GM23338 (cell line): ENCODE measurements around the gene MOK. TPM values are rescaled to one million over a fixed set of nuclear protein-coding genes. Genes with fewer than 3 reads are reported as not detected.
A peak's percentile ranks its signal among the peaks of the same experiment; 100 is the strongest.

Source experiments
- ATAC-seq: fragments of 200-7000 bp; cut with Tn5 transposase; 3 replicates; pipeline ENCODE4 v1.9.1; 2020
- DNase-seq: peaks from one replicate; pipeline ENCODE4 v3.0.0-alpha.2; 2015; ENCODE audit warnings: low spot score
- H2AFZ ChIP-seq: fragments of 200-600 bp; sonication (generic); 2 replicates; pipeline ENCODE4 v1.8.0; 2016; ENCODE audit warnings: antibody characterized with exemption, mild to moderate bottlenecking, moderate library complexity
- H3F3A ChIP-seq: fragments of 200-600 bp; sonication (generic); replicated peaks from 2 replicates; pipeline ENCODE4 v1.8.0; 2017; ENCODE audit warnings: antibody characterized with exemption, mixed run types, low read depth
- H3K27ac ChIP-seq: fragments of 200-600 bp; sonication (generic); 2 replicates; pipeline ENCODE4 v1.6.1; 2016; ENCODE audit warnings: low read depth
- H3K27me3 ChIP-seq: fragments of 200-600 bp; sonication (generic); 2 replicates; pipeline ENCODE4 v1.8.0; 2016; ENCODE audit warnings: mild to moderate bottlenecking, mixed run types, moderate library complexity; ENCODE audit not compliant: insufficient read depth
- H3K36me3 ChIP-seq: fragments of 200-600 bp; sonication (generic); 2 replicates; pipeline ENCODE4 v1.8.0; 2016; ENCODE audit warnings: mild to moderate bottlenecking; ENCODE audit not compliant: insufficient read depth
- H3K4me1 ChIP-seq: fragments of 200-600 bp; sonication (generic); 2 replicates; pipeline ENCODE4 v1.8.0; 2016; ENCODE audit warnings: mild to moderate bottlenecking, moderate library complexity; ENCODE audit not compliant: insufficient read depth
- H3K4me2 ChIP-seq: fragments of 200-600 bp; sonication (generic); 2 replicates; pipeline ENCODE4 v1.7.1; 2017; ENCODE audit warnings: mixed run types
- H3K4me3 ChIP-seq: fragments of 200-600 bp; sonication (generic); 2 replicates; pipeline ENCODE4 v1.6.1; 2016; ENCODE audit warnings: mixed run types
- H3K79me2 ChIP-seq: fragments of 200-600 bp; sonication (generic); replicated peaks from 2 replicates; pipeline ENCODE4 v1.8.0; 2017; ENCODE audit warnings: mild to moderate bottlenecking; ENCODE audit not compliant: insufficient read depth
- H3K9me2 ChIP-seq: fragments of 200-600 bp; sonication (generic); 2 replicates; pipeline ENCODE4 v1.8.0; 2017; ENCODE audit not compliant: insufficient read depth
- H4K20me1 ChIP-seq: fragments of 200-600 bp; sonication (generic); replicated peaks from 2 replicates; pipeline ENCODE4 v1.8.0; 2017; ENCODE audit warnings: mild to moderate bottlenecking; ENCODE audit not compliant: insufficient read depth
- H3K27ac Mint-ChIP-seq: 2 replicates; pipeline ENCODE4 v1.8.0; 2020; ENCODE audit warnings: inconsistent platforms, mild to moderate bottlenecking, moderate library complexity, mixed read lengths
- H3K27me3 Mint-ChIP-seq: 3 replicates; pipeline ENCODE4 v1.8.0; 2022; ENCODE audit warnings: low read depth, mild to moderate bottlenecking, moderate library complexity, mixed read lengths, inconsistent platforms; ENCODE audit not compliant: insufficient read depth, poor library complexity
- H3K36me3 Mint-ChIP-seq: 3 replicates; pipeline ENCODE4 v1.8.0; 2021; ENCODE audit warnings: low read depth, mild to moderate bottlenecking, inconsistent platforms, moderate library complexity, mixed read lengths
- H3K4me1 Mint-ChIP-seq: 3 replicates; pipeline ENCODE4 v1.8.0; 2020; ENCODE audit warnings: mild to moderate bottlenecking, inconsistent platforms, mixed read lengths
- H3K4me3 Mint-ChIP-seq: 3 replicates; pipeline ENCODE4 v1.8.0; 2021; ENCODE audit warnings: moderate library complexity, mild to moderate bottlenecking, inconsistent platforms, mixed read lengths
- H3K9me3 Mint-ChIP-seq: 3 replicates; pipeline ENCODE4 v1.8.0; 2020; ENCODE audit warnings: moderate library complexity, mild to moderate bottlenecking, inconsistent platforms, mixed read lengths
- CTCF ChIP-seq, 2 experiments: fragments of 200-600 bp in 1 of 2; sonication (generic) in 1 of 2; conservative IDR thresholded peaks; 2 replicates each; pipeline versions ENCODE4 v1.5.1 to v1.6.1; 2016 to 2017; ENCODE audit warnings: antibody characterized with exemption in 2 of 2, low read depth in 2 of 2, mild to moderate bottlenecking in 2 of 2, moderate library complexity in 1 of 2
- EZH2 ChIP-seq: fragments of 200-600 bp; sonication (generic); IDR thresholded peaks from one replicate; pipeline ENCODE4 v1.8.0; 2017; ENCODE audit warnings: antibody characterized with exemption, mild to moderate bottlenecking, low read depth; ENCODE audit not compliant: unreplicated experiment
- EZH2phosphoT487 ChIP-seq: fragments of 200-600 bp; sonication (generic); IDR thresholded peaks from one replicate; pipeline ENCODE4 v1.8.1; 2018; ENCODE audit warnings: antibody characterized with exemption; ENCODE audit not compliant: unreplicated experiment
- JUNB ChIP-seq: IDR thresholded peaks from one replicate; pipeline ENCODE4 v1.6.1; 2016; ENCODE audit warnings: antibody characterized with exemption; ENCODE audit not compliant: unreplicated experiment
- NANOG ChIP-seq: IDR thresholded peaks from 2 replicates; pipeline ENCODE4 v1.6.1; 2016; ENCODE audit warnings: antibody characterized with exemption, borderline replicate concordance
- POLR2AphosphoS5 ChIP-seq: IDR thresholded peaks from 2 replicates; pipeline ENCODE4 v1.6.1; 2016; ENCODE audit warnings: antibody characterized with exemption, low read depth
- STAT1 ChIP-seq: IDR thresholded peaks from one replicate; pipeline ENCODE4 v1.6.1; 2016; ENCODE audit warnings: antibody characterized with exemption; ENCODE audit not compliant: unreplicated experiment
- ZNF114 ChIP-seq: fragments of 250-450 bp; sonication (Bioruptor Pico); IDR thresholded peaks from 2 replicates; pipeline ENCODE4 v1.5.0; 2020; ENCODE audit warnings: mild to moderate bottlenecking, moderate library complexity
- ZNF331 ChIP-seq: fragments of 250-450 bp; sonication (Bioruptor Pico); IDR thresholded peaks from 2 replicates; pipeline ENCODE4 v1.5.0; 2020; ENCODE audit warnings: low read depth, mild to moderate bottlenecking, moderate library complexity
- polyA plus RNA-seq: library from polyadenylated mRNA; unstranded; fragments of >200 nt; fragmentation: Nextera tagmentation; extraction: Ambion mirVana; gene quantifications from 2 replicates; pipeline ENCODE4 v1.2.1, GENCODE V29; 2016
- total RNA-seq: library from RNA; depleted of rRNA; stranded (reverse); fragments of >200 nt; shearing (Covaris generic); gene quantifications from 2 replicates; pipeline ENCODE4 v1.2.3, GENCODE V29; 2014
- TF ChIP-seq, protein P1 (sequence below): IDR thresholded peaks from 2 replicates; pipeline ENCODE4 v1.6.1; 2016; ENCODE audit warnings: antibody characterized with exemption
- TF ChIP-seq, protein P2 (sequence below): IDR thresholded peaks from one replicate; pipeline ENCODE4 v1.6.1; 2018; ENCODE audit warnings: antibody characterized with exemption; ENCODE audit not compliant: unreplicated experiment

Gene MOK
- total and polyA plus RNA-seq, 2 experiments from 2014 or later = 3.1 TPM

- peaks cover 41% of the 10 kb centered on the region for H3K36me3 Mint-ChIP-seq
- peaks cover 5% of the 10 kb centered on the region for H3K4me1 Mint-ChIP-seq
- no peak overlapping the region for H3K27ac Mint-ChIP-seq
- no peaks in the 10 kb centered on the region; the same call in 1 of the 2 replicates for H3K36me3 ChIP-seq
- H3F3A ChIP-seq = no peaks in the 10 kb centered on the region
- TF ChIP-seq JUNB (no peak), STAT1 (no peak), EZH2 (no peak), POLR2AphosphoS5 (no peak), ZNF331 (no peak), ZNF114 (no peak), CTCF (conservative IDR thresholded peaks at IDR 0.05; ENCODE audit: low read depth in 2 of 2) (no peak), EZH2phosphoT487 (no peak), NANOG (no peak)
- TF ChIP-seq, protein P1, sequence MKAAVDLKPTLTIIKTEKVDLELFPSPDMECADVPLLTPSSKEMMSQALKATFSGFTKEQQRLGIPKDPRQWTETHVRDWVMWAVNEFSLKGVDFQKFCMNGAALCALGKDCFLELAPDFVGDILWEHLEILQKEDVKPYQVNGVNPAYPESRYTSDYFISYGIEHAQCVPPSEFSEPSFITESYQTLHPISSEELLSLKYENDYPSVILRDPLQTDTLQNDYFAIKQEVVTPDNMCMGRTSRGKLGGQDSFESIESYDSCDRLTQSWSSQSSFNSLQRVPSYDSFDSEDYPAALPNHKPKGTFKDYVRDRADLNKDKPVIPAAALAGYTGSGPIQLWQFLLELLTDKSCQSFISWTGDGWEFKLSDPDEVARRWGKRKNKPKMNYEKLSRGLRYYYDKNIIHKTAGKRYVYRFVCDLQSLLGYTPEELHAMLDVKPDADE = no peak
- no peaks in the 10 kb centered on the region for H4K20me1 ChIP-seq
- no peaks in the 10 kb centered on the region for H3K4me1 ChIP-seq
- no peak overlapping the region for H3K4me3 Mint-ChIP-seq
- H3K27ac ChIP-seq = no peak overlapping the region
- no peaks in the 10 kb centered on the region for H3K27me3 ChIP-seq
- no peaks in the 10 kb centered on the region for H3K79me2 ChIP-seq
- H3K9me2 ChIP-seq = no peaks in the 10 kb centered on the region
- no peaks in the 10 kb centered on the region for H3K9me3 Mint-ChIP-seq
- DNase-seq (no peak), ATAC-seq (no peak)
- H3K4me3 ChIP-seq = no peak overlapping the region
- no peak overlapping the region for H2AFZ ChIP-seq
- peaks cover 5% of the 10 kb centered on the region for H3K27me3 Mint-ChIP-seq
- H3K4me2 ChIP-seq = no peak overlapping the region
Observed at GRCh38 chr14:102341566-102341965, 36.6 kb upstream of the MOK start.

DNA sequence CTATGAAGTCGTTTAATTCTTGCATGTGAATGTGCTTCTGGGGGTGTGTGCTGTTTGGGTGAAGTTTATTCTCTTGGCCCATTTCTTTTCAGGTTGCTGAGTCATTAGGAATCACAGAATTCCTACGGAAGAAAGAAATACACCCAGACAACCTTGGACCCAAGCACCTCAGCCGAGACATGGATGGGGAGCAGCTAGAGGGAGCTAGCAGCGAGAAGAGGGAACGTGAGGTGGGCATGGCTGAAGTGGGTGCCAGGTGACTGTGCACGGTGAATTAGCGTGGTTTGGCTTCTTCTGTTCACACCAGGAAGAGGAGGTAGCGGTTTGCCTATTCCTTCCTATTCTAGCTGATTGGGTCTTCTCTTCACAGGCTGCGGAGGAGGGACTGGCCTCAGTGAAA lies 33.8 kb upstream of the MOK start:
- no peak overlapping the region for H3K4me3 ChIP-seq
- H2AFZ ChIP-seq = no peak overlapping the region
- peak; percentile 30 for DNase-seq
- peaks cover 5% of the 10 kb centered on the region for H3K27me3 Mint-ChIP-seq
- H3K4me1 Mint-ChIP-seq = peaks cover 5% of the 10 kb centered on the region
- H3K4me2 ChIP-seq = no peak overlapping the region
- no peak overlapping the region for H3K4me3 Mint-ChIP-seq
- no peaks in the 10 kb centered on the region for H3K79me2 ChIP-seq
- no peaks in the 10 kb centered on the region for H3K9me2 ChIP-seq
- H3K36me3 Mint-ChIP-seq = peaks cover 39% of the 10 kb centered on the region
- no peaks in the 10 kb centered on the region for H3K4me1 ChIP-seq
- H3K36me3 ChIP-seq = no peaks in the 10 kb centered on the region
- H3K9me3 Mint-ChIP-seq = no peaks in the 10 kb centered on the region
- H3K27ac Mint-ChIP-seq = peak overlapping the region; percentile 83
- no peaks in the 10 kb centered on the region for H3K27me3 ChIP-seq
- H3F3A ChIP-seq = no peaks in the 10 kb centered on the region
- TF ChIP-seq ZNF331 = no peak
- TF ChIP-seq NANOG = no peak
- TF ChIP-seq EZH2phosphoT487 = no peak
- TF ChIP-seq, protein P2, sequence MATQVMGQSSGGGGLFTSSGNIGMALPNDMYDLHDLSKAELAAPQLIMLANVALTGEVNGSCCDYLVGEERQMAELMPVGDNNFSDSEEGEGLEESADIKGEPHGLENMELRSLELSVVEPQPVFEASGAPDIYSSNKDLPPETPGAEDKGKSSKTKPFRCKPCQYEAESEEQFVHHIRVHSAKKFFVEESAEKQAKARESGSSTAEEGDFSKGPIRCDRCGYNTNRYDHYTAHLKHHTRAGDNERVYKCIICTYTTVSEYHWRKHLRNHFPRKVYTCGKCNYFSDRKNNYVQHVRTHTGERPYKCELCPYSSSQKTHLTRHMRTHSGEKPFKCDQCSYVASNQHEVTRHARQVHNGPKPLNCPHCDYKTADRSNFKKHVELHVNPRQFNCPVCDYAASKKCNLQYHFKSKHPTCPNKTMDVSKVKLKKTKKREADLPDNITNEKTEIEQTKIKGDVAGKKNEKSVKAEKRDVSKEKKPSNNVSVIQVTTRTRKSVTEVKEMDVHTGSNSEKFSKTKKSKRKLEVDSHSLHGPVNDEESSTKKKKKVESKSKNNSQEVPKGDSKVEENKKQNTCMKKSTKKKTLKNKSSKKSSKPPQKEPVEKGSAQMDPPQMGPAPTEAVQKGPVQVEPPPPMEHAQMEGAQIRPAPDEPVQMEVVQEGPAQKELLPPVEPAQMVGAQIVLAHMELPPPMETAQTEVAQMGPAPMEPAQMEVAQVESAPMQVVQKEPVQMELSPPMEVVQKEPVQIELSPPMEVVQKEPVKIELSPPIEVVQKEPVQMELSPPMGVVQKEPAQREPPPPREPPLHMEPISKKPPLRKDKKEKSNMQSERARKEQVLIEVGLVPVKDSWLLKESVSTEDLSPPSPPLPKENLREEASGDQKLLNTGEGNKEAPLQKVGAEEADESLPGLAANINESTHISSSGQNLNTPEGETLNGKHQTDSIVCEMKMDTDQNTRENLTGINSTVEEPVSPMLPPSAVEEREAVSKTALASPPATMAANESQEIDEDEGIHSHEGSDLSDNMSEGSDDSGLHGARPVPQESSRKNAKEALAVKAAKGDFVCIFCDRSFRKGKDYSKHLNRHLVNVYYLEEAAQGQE = no peak
- no peak for TF ChIP-seq EZH2
- TF ChIP-seq CTCF (conservative IDR thresholded peaks at IDR 0.05; ENCODE audit: low read depth in 2 of 2) = peak in 1 of 2 experiments; percentile 65; a peak in 3 of 4 replicates
- no peak for TF ChIP-seq POLR2AphosphoS5
- ATAC-seq = peak; percentile 69
- H4K20me1 ChIP-seq = no peaks in the 10 kb centered on the region
- no peak overlapping the region; the same call in 1 of the 2 replicates for H3K27ac ChIP-seq
